Activated naive CD8-positive, alpha-beta T cell treated with anti-CD3 and anti-CD28 coated beads for 36 hours (primary cell): ENCODE data around the gene LMNB1. TPM values are rescaled to one million over a fixed set of nuclear protein-coding genes. Genes with fewer than 3 reads are reported as not detected.
"Not testable (repeated sequence)": the region's sequence is repeated elsewhere in the genome, so short reads cannot be mapped to it uniquely, and the experiment has no call there.

Experiments used
- DNase-seq: peaks from one replicate; pipeline ENCODE4 v3.0.0; 2021
- H3K27ac Mint-ChIP-seq: one replicate; pipeline ENCODE4 v1.8.0; 2022; ENCODE audit warnings: mild to moderate bottlenecking, moderate library complexity, mixed read lengths
- H3K27me3 Mint-ChIP-seq: one replicate; pipeline ENCODE4 v1.8.0; 2022; ENCODE audit warnings: mild to moderate bottlenecking, mixed read lengths
- H3K36me3 Mint-ChIP-seq: one replicate; pipeline ENCODE4 v1.8.0; 2021; ENCODE audit warnings: mild to moderate bottlenecking, mixed read lengths
- H3K4me1 Mint-ChIP-seq: one replicate; pipeline ENCODE4 v1.8.0; 2021; ENCODE audit warnings: mixed read lengths
- H3K4me3 Mint-ChIP-seq: one replicate; pipeline ENCODE4 v1.8.0; 2022; ENCODE audit warnings: mild to moderate bottlenecking, moderate library complexity, mixed read lengths
- H3K9me3 Mint-ChIP-seq: one replicate; pipeline ENCODE4 v1.8.0; 2022; ENCODE audit warnings: mixed read lengths
- total RNA-seq, 2 experiments: library from RNA; stranded (reverse); gene quantifications; one replicate each; pipeline ENCODE4 v1.2.3, GENCODE V29; 2021

Gene LMNB1
- total RNA-seq, 2 experiments from 2014 or later = 229 to 231 TPM

DNA sequence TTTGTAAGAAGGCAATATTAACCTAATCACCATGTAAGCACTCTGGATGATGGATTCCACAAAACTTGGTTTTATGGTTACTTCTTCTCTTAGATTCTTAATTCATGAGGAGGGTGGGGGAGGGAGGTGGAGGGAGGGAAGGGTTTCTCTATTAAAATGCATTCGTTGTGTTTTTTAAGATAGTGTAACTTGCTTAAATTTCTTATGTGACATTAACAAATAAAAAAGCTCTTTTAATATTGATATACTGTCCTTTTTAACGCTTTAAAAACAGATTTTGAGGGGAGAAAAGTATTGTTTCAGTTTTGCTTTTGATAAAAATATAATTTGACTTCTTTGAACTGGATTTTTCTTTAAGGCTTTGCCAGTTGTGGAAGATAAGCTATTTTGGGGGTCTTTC, 59.8 kb downstream of the LMNB1 start:
- Mint-ChIP-seq H3K36me3 (peaks cover 46% of the 10 kb centered on the region), H3K4me1 (no peaks in the 10 kb centered on the region), H3K27ac (no peak overlapping the region), H3K9me3 (no peaks in the 10 kb centered on the region), H3K27me3 (no peaks in the 10 kb centered on the region), H3K4me3 (no peak overlapping the region)
- no peak for DNase-seq

DNA sequence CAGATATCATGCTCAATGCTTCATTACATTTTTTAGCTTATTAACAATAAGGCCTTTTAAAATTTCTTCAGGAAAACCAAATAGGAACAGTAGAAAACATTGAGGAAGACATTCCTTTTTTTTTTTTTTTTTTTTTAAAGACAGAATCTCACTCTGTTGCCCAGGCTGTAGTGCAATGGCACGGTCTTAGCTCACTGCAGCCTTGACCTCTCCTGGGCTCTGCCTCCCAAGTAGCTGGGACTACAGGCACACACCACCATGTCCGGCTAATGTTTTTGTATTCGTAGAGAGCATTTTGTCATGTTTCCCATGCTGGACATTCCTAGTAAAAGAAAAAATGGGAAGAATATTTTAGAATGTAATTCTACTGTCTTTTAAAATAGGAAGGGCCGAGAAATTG, 60.3 kb downstream of the LMNB1 start:
- Mint-ChIP-seq H3K9me3 (no peaks in the 10 kb centered on the region), H3K36me3 (peaks cover 50% of the 10 kb centered on the region), H3K27ac (no peak overlapping the region), H3K27me3 (no peaks in the 10 kb centered on the region), H3K4me1 (no peaks in the 10 kb centered on the region), H3K4me3 (no peak overlapping the region)
- no peak for DNase-seq

DNA sequence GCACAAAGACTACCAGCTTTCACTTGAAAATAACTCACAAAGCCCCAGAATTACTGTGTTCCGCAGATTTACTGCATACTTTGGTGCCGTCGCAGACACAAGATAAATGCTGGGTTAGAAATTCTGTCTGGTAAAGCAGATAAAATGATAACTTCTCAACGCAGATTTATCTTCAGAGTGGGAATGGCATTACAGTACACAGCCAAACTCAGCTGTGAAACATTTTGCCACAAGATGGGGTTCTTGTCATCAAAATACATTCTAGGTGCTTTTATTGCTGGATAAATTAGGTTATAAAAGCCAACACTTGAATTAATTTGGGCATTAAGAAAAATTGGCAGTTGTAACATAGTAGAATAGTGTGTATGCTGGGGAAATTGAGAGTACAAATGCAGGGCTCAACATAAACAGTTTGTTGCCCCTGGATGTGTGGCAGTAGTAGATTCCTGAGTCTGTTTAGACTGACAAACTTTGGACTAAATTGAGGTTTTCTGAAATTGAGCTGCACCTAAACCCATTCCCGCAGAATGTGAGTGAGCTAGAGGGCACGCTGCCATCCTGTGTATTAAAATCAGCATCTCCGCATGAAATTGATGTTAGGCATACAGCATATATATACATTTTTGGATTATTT, 61.1 kb downstream of the LMNB1 start:
- Mint-ChIP-seq H3K9me3 (no peaks in the 10 kb centered on the region), H3K4me1 (no peaks in the 10 kb centered on the region), H3K27ac (no peak overlapping the region), H3K27me3 (no peaks in the 10 kb centered on the region), H3K4me3 (no peak overlapping the region), H3K36me3 (peaks cover 47% of the 10 kb centered on the region)
- DNase-seq = no peak

DNA sequence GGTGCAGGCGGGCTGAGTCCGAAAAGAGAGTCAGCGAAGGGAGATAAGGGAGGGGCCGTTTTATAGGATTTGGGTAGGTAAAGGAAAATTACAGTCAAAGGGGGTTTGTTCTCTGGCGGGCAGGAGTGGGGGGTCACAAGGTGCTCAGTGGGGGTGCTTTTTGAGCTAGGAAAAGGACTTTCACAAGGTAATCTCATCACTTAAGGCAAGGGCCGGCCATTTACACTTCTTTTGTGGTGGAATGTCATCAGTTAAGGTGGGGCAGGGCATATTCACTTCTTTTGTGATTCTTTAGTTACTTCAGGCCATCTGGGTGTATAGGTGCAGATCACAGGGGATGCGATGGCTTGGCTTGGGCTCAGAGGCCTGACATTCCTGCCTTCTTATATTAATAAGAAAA, 62.5 kb downstream of the LMNB1 start:
- not testable (repeated sequence) for H3K9me3 Mint-ChIP-seq, H3K4me1 Mint-ChIP-seq, DNase-seq, H3K27me3 Mint-ChIP-seq, H3K4me3 Mint-ChIP-seq
- H3K27ac Mint-ChIP-seq = peak overlapping the region; percentile 52
- H3K36me3 Mint-ChIP-seq = peaks cover 36% of the 10 kb centered on the region

DNA sequence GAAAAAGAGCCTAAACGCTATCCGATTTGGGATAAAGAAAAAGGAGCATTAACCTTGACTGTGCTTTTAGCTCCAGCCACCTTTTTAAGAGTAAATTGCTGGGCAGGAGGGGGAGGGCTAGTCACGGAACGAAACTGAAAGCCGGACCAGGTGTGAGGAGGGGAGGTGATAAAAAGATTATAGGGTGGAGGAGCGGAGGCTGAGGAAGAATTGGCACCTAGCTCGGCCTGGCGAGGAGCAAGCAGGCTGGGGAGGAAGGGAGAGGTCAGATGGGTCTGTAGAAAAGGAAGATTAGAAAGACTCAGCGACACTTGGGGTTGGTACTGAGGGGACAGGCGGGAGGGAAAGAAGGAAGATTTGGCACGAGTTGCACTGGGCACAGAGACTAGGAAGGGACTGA, 66.4 kb downstream of the LMNB1 start:
- H3K27me3 Mint-ChIP-seq, H3K4me3 Mint-ChIP-seq, H3K9me3 Mint-ChIP-seq, H3K27ac Mint-ChIP-seq, DNase-seq: not testable (repeated sequence)
- H3K4me1 Mint-ChIP-seq = peaks cover 29% of the 10 kb centered on the region
- peaks cover 21% of the 10 kb centered on the region for H3K36me3 Mint-ChIP-seq

DNA sequence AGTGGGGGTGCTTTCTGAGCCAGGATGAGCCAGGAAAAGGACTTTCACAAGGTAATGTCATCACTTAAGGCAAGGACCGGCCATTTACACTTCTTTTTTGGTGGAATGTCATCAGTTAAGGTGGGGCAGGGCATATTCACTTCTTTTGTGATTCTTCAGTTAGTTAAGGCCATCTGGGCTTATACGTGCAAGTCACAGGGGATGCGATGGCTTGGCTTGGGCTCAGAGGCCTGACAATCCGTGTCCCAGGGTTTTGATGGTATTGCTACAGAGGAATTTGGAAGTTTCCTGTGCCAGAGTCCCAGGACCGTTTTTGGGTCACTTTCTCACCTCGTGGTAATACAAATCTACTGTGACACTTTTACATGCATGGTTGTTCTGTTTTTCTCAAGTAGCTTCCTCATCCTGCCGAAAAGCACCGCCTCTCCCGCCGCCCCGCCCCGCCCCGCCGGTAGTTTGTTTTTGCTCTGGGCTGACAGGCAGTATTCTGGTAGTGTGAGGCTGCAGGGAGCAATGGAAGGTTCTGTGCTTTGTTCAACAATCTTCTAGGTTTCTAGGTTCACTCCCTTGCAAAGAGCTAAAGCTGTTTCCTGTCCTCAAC, 68.6 kb downstream of the LMNB1 start:
- DNase-seq = peak; percentile 18
- Mint-ChIP-seq H3K36me3 (peaks cover 11% of the 10 kb centered on the region), H3K27ac (peak overlapping the region; percentile 57), H3K4me1 (peaks cover 33% of the 10 kb centered on the region)
- H3K4me3 Mint-ChIP-seq, H3K27me3 Mint-ChIP-seq, H3K9me3 Mint-ChIP-seq: not testable (repeated sequence)

DNA sequence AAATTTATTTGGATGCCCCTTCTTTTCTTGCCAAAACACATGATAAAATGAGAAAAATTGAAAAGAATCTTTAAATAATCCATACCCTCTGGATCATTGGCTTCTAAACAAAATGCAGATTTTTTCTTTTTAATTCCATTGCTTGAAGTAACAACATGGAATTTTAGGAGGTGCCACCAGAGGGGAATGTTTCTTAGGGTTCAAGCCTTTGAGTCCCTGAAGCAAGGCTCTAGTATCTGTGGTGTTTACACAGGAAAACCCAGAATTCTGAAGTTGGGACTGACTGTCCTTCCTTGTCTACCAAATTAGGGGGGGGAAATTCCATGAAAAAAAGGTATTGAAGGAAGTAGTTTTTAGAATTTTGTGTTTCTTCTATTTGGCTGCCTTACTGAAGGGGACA, 69.4 kb downstream of the LMNB1 start:
- no peaks in the 10 kb centered on the region for H3K9me3 Mint-ChIP-seq
- peaks cover 37% of the 10 kb centered on the region for H3K4me1 Mint-ChIP-seq
- H3K27me3 Mint-ChIP-seq = no peaks in the 10 kb centered on the region
- H3K27ac Mint-ChIP-seq = no peak overlapping the region
- H3K36me3 Mint-ChIP-seq = peaks cover 9% of the 10 kb centered on the region
- no peak for DNase-seq
- H3K4me3 Mint-ChIP-seq = no peak overlapping the region

DNA sequence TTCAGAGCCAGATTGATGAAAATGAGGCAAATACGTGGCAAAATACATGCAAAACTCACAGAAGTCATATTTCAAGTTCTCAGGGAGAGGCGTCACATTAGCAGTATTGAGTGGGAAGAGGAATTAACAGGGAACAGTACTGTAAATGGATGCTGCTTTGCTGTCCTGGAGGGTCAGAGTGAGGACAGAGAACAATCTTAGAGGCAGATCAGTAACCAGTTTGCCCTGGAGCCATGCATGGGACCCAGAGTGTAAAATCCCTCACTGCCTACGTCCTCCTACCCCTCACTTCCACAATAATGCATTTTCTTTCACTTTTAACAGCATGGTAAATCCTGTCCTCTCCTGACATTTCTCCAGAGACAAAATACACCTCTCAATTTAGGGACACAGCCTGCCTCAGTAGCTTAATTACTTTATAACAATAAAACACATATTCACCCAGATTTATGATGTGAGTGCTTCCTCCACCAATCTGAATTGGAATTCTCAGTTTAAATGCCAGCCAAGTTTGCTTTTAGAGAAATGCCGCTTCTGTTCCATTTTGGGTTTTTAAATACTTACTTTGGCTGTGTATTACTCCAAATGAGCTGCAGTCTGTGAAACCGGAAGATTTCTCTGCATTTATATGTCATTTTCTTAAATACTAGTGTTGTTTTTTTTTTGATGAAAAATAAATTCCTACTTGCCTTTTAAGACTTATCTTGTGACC, 70.0 kb downstream of the LMNB1 start:
- H3K9me3 Mint-ChIP-seq = no peaks in the 10 kb centered on the region
- H3K36me3 Mint-ChIP-seq = peaks cover 7% of the 10 kb centered on the region
- H3K4me3 Mint-ChIP-seq = no peak overlapping the region
- H3K4me1 Mint-ChIP-seq = peaks cover 42% of the 10 kb centered on the region
- no peak overlapping the region for H3K27ac Mint-ChIP-seq
- no peak for DNase-seq
- H3K27me3 Mint-ChIP-seq = no peaks in the 10 kb centered on the region

DNA sequence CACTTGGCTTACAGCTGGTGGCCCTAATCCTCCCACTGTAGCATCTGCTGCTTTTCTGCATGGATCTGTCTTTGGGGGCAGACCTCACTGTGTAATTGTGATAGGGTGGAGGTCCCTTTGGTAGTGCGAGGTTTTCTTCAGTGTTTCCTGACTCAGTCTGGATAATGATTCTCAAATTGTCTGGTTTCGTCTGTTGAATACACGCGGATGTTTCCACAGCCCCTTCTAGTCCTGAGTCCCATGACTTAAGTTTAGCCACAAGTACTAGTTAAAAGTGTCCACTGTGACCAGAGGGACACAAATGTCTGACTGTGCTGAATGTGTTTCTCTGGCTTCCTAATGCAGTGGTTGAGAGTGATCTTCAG, 70.5 kb downstream of the LMNB1 start:
- Mint-ChIP-seq H3K36me3 (peaks cover 5% of the 10 kb centered on the region), H3K9me3 (no peaks in the 10 kb centered on the region), H3K27ac (no peak overlapping the region), H3K4me1 (peaks cover 48% of the 10 kb centered on the region), H3K27me3 (no peaks in the 10 kb centered on the region), H3K4me3 (no peak overlapping the region)
- DNase-seq = no peak

DNA sequence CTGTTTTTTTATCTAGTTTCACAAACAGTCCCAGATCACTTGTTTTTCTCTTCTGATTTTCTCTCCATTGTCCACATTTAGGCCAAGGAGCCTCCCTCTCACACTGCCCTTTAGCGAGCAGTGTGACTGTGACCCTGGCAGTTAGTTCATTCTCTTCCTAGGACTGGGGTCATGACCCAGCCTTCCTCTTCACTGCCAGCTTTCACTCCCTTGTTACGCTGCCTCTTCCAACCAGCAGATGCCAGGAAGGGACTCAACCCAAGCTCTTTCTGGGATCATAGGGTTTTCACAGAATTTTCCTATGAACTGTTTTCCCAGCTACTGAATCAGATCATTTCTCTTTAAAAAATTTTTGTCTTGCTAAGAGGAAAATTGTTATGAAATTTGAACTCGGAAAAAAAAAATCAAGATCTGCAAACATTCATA, 70.9 kb downstream of the LMNB1 start:
- Mint-ChIP-seq H3K27me3 (no peaks in the 10 kb centered on the region), H3K27ac (no peak overlapping the region), H3K4me1 (peaks cover 52% of the 10 kb centered on the region)

DNA sequence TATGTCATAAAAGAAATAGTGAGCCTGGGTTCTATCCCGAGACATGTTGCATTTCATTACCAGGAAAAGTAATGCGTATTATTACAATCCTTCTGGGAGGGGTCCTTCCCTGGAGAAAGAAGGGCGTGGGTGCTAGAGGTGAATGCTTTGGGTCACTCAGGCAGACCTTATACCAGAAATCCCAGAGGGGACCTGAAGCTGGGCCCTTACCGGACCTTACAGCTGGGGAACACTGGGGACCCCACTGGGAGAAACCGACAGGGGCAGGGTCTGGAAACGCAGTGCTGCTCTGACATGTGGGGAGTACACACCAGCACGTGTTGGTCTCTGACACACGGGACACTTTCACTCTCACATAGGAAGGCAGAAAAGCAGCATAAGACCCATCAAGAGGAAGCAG, 71.3 kb downstream of the LMNB1 start:
- Mint-ChIP-seq H3K27me3 (no peaks in the 10 kb centered on the region), H3K36me3 (peaks cover 12% of the 10 kb centered on the region), H3K4me1 (peaks cover 55% of the 10 kb centered on the region), H3K4me3 (no peak overlapping the region), H3K9me3 (no peaks in the 10 kb centered on the region), H3K27ac (no peak overlapping the region)
- no peak for DNase-seq

More for the DNA sequence above, 70.9 kb downstream of the LMNB1 start:
- DNase-seq = no peak
- Mint-ChIP-seq H3K9me3 (no peaks in the 10 kb centered on the region), H3K4me3 (no peak overlapping the region), H3K36me3 (peaks cover 8% of the 10 kb centered on the region)

DNA sequence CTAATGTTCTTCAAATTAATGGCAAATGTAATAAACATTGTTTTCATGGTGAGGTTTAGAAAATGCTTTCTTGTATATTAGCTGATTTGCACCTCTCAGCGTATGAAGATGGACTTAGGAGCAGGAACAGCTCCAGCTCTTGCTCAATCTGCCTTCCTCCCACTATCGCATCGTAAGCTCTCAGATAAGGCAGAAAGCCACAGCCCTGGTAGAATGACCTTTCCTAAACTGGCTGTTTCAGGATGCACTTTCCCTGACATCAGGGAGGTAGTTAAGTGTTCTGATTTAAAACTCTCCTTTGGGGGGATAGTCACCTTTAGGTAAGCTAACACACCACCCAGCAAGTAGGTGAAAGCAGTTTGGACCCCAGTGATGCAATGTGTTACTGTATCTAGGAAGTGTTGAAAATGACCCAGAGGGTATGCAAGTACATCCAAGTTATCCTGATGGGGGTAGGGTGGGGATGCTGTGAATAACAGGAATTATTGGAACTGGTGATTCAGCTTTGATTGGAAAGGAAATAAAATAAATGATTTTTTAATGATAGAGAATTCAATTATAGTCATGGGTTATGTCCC, 72.3 kb downstream of the LMNB1 start:
- H3K36me3 Mint-ChIP-seq = peaks cover 19% of the 10 kb centered on the region
- no peak overlapping the region for H3K27ac Mint-ChIP-seq
- peaks cover 63% of the 10 kb centered on the region for H3K4me1 Mint-ChIP-seq
- DNase-seq = no peak
- no peaks in the 10 kb centered on the region for H3K27me3 Mint-ChIP-seq
- peaks cover 2% of the 10 kb centered on the region for H3K9me3 Mint-ChIP-seq
- no peak overlapping the region for H3K4me3 Mint-ChIP-seq

DNA sequence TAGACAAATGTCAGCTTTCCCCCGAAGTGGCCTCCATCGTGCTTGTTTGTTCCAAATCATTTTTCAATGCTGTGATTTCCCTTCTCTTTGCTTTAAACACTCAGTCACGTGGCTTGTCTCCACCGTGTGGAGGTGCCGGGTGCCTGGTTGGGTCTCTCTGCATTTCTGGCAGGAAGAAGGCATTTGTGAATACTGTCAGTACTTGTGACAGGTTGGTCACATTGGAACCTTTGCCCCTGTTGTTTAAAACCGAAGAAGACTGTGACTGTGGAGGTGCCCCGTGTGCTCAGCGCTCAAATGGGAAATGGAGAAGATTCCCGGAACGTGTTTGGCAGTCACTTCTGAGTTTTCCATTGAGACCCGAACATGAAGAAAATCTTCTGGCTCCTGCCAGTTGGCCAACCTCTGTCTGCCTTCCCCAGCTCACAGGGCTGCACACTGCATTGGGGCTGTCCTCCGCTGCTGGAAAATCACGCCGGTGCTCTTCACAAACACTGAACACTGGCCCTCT, 74.6 kb downstream of the LMNB1 start:
- Mint-ChIP-seq H3K27ac (no peak overlapping the region), H3K27me3 (no peaks in the 10 kb centered on the region), H3K4me1 (peaks cover 58% of the 10 kb centered on the region), H3K36me3 (peaks cover 26% of the 10 kb centered on the region), H3K4me3 (no peak overlapping the region), H3K9me3 (peaks cover 2% of the 10 kb centered on the region)
- no peak for DNase-seq

DNA sequence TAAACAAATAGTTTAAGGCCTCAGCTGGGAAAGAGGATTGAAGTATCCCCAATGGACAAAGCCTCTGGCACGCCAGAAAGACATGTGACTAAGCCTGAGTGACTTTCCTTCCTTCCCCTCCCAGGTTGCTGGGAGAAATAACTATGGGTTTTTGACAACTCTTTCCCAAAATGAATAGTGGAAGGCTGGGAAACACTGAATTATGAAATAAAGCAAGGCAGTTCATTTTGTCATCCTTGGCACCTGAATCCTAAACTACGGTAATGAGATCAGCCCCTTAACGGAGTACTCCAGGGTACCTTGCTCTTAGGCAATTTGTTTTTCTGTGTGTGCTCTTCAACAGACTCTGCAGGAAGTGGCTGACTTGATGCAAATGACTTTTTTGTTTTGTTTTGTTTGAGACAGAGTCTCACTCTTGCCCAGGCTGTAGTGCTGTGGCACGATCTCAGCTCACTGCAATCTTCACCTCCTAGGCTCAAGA, 75.2 kb downstream of the LMNB1 start:
- Mint-ChIP-seq H3K4me3 (peak overlapping the region; percentile 38), H3K4me1 (peaks cover 52% of the 10 kb centered on the region), H3K9me3 (peaks cover 2% of the 10 kb centered on the region), H3K27me3 (no peaks in the 10 kb centered on the region), H3K27ac (peak overlapping the region; percentile 81), H3K36me3 (peaks cover 26% of the 10 kb centered on the region)
- no peak for DNase-seq

DNA sequence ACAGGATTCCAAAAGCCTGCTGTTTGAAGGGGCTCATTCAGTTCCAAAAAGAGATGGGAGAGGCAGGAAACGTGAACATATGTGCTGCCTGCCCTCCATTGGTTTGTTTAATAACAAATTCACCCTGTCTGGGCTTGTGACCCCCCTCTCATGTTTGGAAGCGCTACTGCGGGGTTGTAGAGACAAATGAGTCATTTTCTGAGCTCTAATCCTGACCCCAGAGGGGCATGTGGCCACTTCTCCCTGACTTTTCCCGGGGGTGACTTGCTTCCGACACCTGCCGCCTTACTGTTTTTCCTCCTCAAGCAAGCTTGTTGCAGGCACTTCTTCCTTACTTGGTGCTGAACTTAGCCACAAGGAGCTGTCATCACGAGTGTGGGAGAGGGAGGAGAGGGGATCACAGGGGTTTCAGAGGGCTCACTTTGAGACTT, 75.9 kb downstream of the LMNB1 start:
- Mint-ChIP-seq H3K4me3 (peak overlapping the region; percentile 80), H3K36me3 (peaks cover 26% of the 10 kb centered on the region), H3K4me1 (peaks cover 46% of the 10 kb centered on the region), H3K9me3 (peaks cover 2% of the 10 kb centered on the region), H3K27me3 (no peaks in the 10 kb centered on the region), H3K27ac (peak overlapping the region; percentile 93)
- DNase-seq = no peak
